Liver (tissue), 9 donors: ENCODE measurements around the gene ZAP70. TPM values are rescaled to one million over a fixed set of nuclear protein-coding genes. Genes with fewer than 3 reads are reported as not detected.

Source experiments
- DNase-seq: peaks from one replicate; pipeline ENCODE4 v3.0.0-alpha.2; 2017; ENCODE audit warnings: low spot score
- H3K27ac ChIP-seq, 2 donors: one replicate each; pipeline ENCODE4 v1.7.0; 2013; ENCODE audit warnings: inconsistent platforms in 2 of 2, low read length in 2 of 2, control low read depth in 1 of 2, low read depth in 1 of 2, mild to moderate bottlenecking in 1 of 2
- H3K27me3 ChIP-seq, 4 donors: one replicate each; pipeline versions ENCODE4 v1.6.1 to v1.7.0; 2013; ENCODE audit warnings: low read length in 3 of 4, inconsistent platforms in 1 of 4, mild to moderate bottlenecking in 1 of 4, moderate library complexity in 1 of 4; ENCODE audit not compliant: control insufficient read depth in 4 of 4, insufficient read depth in 4 of 4
- H3K36me3 ChIP-seq, 4 donors: one replicate each; pipeline versions ENCODE4 v1.6.1 to v1.7.0; 2013; ENCODE audit warnings: low read length in 3 of 4, mild to moderate bottlenecking in 3 of 4, low read depth in 1 of 4, moderate library complexity in 1 of 4; ENCODE audit not compliant: control insufficient read depth in 4 of 4, insufficient read depth in 3 of 4
- H3K4me1 ChIP-seq, 4 donors: one replicate each; pipeline versions ENCODE4 v1.6.1 to v1.7.0; 2013; ENCODE audit warnings: low read length in 3 of 4, mild to moderate bottlenecking in 3 of 4, moderate library complexity in 1 of 4; ENCODE audit not compliant: control insufficient read depth in 4 of 4, insufficient read depth in 4 of 4
- H3K4me3 ChIP-seq, 3 donors: one replicate each; pipeline versions ENCODE4 v1.6.1 to v1.7.0; 2013; ENCODE audit warnings: low read length in 3 of 3, control low read depth in 1 of 3, low read depth in 1 of 3, mild to moderate bottlenecking in 1 of 3
- H3K9ac ChIP-seq, 2 donors: one replicate each; pipeline ENCODE4 v1.7.0; 2013; ENCODE audit warnings: low read length in 2 of 2, mild to moderate bottlenecking in 2 of 2, moderate library complexity in 2 of 2, control low read depth in 1 of 2, low read depth in 1 of 2
- H3K9me3 ChIP-seq, 4 donors: one replicate each; pipeline versions ENCODE4 v1.6.1 to v1.7.0; 2013; ENCODE audit warnings: low read length in 3 of 4; ENCODE audit not compliant: control insufficient read depth in 4 of 4
- EGR1 ChIP-seq, 2 donors: IDR thresholded peaks; 2 replicates each; pipeline ENCODE4 v1.6.1; 2016 to 2018; ENCODE audit warnings: antibody characterized with exemption in 2 of 2, low read depth in 2 of 2
- FOXA2 ChIP-seq: IDR thresholded peaks from 2 replicates; pipeline ENCODE4 v1.6.1; 2016; ENCODE audit warnings: antibody characterized with exemption
- GABPA ChIP-seq, 2 donors: IDR thresholded peaks in 1 of 2; conservative IDR thresholded peaks in 1 of 2; 2 replicates each; pipeline ENCODE4 v1.6.1; 2016; ENCODE audit warnings: antibody characterized with exemption in 2 of 2, mild to moderate bottlenecking in 1 of 2, moderate library complexity in 1 of 2
- HNF4A ChIP-seq, 2 donors: conservative IDR thresholded peaks; 2 replicates each; pipeline ENCODE4 v1.6.1; 2016; ENCODE audit warnings: antibody characterized with exemption in 2 of 2, mild to moderate bottlenecking in 2 of 2
- RAD21 ChIP-seq, 2 donors: IDR thresholded peaks; 2 replicates each; pipeline ENCODE4 v1.6.1; 2016; ENCODE audit warnings: antibody characterized with exemption in 2 of 2, mild to moderate bottlenecking in 2 of 2
- REST ChIP-seq: IDR thresholded peaks from 2 replicates; pipeline ENCODE4 v1.6.1; 2016; ENCODE audit warnings: antibody characterized with exemption, mild to moderate bottlenecking
- RXRA ChIP-seq, 2 donors: IDR thresholded peaks; 2 replicates each; pipeline ENCODE4 v1.6.1; 2017 to 2018; ENCODE audit warnings: antibody characterized with exemption in 2 of 2, mild to moderate bottlenecking in 1 of 2
- SP1 ChIP-seq: IDR thresholded peaks from 2 replicates; pipeline ENCODE4 v1.6.1; 2018; ENCODE audit warnings: antibody characterized with exemption, mild to moderate bottlenecking
- TAF1 ChIP-seq: conservative IDR thresholded peaks from 2 replicates; pipeline ENCODE4 v1.6.1; 2016; ENCODE audit warnings: antibody characterized with exemption, mild to moderate bottlenecking
- YY1 ChIP-seq: IDR thresholded peaks from 2 replicates; pipeline ENCODE4 v1.6.1; 2016; ENCODE audit warnings: antibody characterized with exemption, mild to moderate bottlenecking
- ZBTB33 ChIP-seq: IDR thresholded peaks from 2 replicates; pipeline ENCODE4 v1.6.1; 2016; ENCODE audit warnings: antibody characterized with exemption
- WGBS: extraction: QIAGEN DNeasy Blood & Tissue Kit; methylation state at CpG from one replicate; pipeline ENCODE4 v1.1.7; 2013; 5-methylcytosine and 5-hydroxymethylcytosine counted together
- polyA plus RNA-seq, 2 donors: library from polyadenylated mRNA; stranded (reverse) in 1 of 2; unstranded in 1 of 2; fragments of 200-250 nt in 1 of 2; fragments of >200 nt in 1 of 2; fragmentation: Nextera tagmentation in 1 of 2; extraction: Ambion mirVana in 1 of 2; gene quantifications; one replicate each; pipeline versions ENCODE4 v1.2.1 to v1.2.3, GENCODE V29; 2013 to 2015
- total RNA-seq, 2 donors: library from RNA; depleted of rRNA; stranded (reverse); fragments of >200 nt; gene quantifications; one replicate each; pipeline ENCODE4 v1.2.3, GENCODE V29; 2014
- TF ChIP-seq, protein P1 (sequence below): fragments of 150-350 bp; IDR thresholded peaks from 2 replicates; pipeline ENCODE4 v1.5.1; 2017; ENCODE audit warnings: improper control_type of control experiment, low read depth, low read length; ENCODE audit not compliant: missing input control
- TF ChIP-seq, protein P2 (sequence below): IDR thresholded peaks from 2 replicates; pipeline ENCODE4 v1.6.1; 2016; ENCODE audit warnings: antibody characterized with exemption
- donor health status: healthy.
- donor health status: healthy.
- donor health status: healthy.
- donor health status: healthy.
- donor health status: healthy.

The ZAP70 gene
- total and polyA plus RNA-seq, 4 donors, result 1.2 to 4.9 (median 1.4) TPM

- H3K4me1 ChIP-seq, result no peaks in the 10 kb centered on the region
- no peaks in the 10 kb centered on the region for H3K27me3 ChIP-seq
- H3K9ac ChIP-seq, result no peak overlapping the region
- no peak overlapping the region for H3K4me3 ChIP-seq
- DNase-seq, result no peak
- H3K27ac ChIP-seq, result no peak overlapping the region
- TF ChIP-seq EGR1 (IDR thresholded peaks at IDR 0.05; ENCODE audit: low read depth in 2 of 2) (no peak), SP1 (no peak), RAD21 (IDR thresholded peaks at IDR 0.05) (no peak), GABPA (IDR thresholded peaks at IDR 0.05 in 1 of 2, conservative IDR thresholded peaks at IDR 0.05 in 1 of 2) (no peak), ZBTB33 (no peak), RXRA (IDR thresholded peaks at IDR 0.05) (no peak), FOXA2 (no peak), TAF1 (no peak), YY1 (no peak), REST (no peak), HNF4A (conservative IDR thresholded peaks at IDR 0.05) (no peak)
- TF ChIP-seq, protein P1, sequence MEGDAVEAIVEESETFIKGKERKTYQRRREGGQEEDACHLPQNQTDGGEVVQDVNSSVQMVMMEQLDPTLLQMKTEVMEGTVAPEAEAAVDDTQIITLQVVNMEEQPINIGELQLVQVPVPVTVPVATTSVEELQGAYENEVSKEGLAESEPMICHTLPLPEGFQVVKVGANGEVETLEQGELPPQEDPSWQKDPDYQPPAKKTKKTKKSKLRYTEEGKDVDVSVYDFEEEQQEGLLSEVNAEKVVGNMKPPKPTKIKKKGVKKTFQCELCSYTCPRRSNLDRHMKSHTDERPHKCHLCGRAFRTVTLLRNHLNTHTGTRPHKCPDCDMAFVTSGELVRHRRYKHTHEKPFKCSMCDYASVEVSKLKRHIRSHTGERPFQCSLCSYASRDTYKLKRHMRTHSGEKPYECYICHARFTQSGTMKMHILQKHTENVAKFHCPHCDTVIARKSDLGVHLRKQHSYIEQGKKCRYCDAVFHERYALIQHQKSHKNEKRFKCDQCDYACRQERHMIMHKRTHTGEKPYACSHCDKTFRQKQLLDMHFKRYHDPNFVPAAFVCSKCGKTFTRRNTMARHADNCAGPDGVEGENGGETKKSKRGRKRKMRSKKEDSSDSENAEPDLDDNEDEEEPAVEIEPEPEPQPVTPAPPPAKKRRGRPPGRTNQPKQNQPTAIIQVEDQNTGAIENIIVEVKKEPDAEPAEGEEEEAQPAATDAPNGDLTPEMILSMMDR, result no peak
- TF ChIP-seq, protein P2, sequence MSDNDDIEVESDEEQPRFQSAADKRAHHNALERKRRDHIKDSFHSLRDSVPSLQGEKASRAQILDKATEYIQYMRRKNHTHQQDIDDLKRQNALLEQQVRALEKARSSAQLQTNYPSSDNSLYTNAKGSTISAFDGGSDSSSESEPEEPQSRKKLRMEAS, result no peak
- WGBS, result 83% methylated on average over 8 of the region's 8 CpGs
- H3K9me3 ChIP-seq, result no peaks in the 10 kb centered on the region
- no peaks in the 10 kb centered on the region for H3K36me3 ChIP-seq
Measured at GRCh38 chr2:97673915-97674283, 39.5 kb upstream of the ZAP70 start.

DNA sequence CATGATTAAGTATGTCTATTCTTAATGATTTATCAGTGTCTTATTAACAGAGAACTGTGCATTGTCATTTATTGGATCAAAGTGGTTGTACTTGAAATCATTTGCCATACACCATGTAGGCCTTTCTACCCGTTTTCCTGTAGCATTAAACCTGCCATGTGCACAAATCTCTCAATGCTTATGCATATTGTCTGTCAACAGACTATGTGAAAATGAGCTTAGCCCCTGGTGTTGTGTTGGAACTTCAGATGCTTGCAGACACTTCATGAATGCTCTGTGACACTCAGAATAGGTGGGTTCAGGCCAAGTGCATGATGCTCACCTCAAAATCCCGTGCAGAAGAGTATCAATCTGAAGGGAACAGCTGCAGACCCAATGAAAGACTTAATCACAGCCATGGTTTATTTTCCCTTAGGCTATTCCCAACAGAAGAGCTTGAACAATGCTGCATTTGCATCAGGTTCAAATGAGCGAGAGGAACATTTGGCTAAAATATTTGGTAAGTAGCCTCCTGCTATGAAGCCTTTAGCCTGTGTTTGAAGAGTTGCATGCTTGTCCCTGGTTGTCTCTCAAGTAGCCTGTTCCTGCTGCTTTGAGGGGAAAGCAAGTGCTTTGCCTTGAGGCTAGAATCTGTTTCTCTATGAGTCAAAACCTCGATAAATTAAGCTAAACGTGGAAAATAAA is 37.8 kb upstream of the ZAP70 start:
- DNase-seq, result no peak

More for the DNA sequence above, 37.8 kb upstream of the ZAP70 start:
- Histone ChIP-seq H3K27ac (no peak overlapping the region), H3K27me3 (no peaks in the 10 kb centered on the region), H3K4me1 (no peaks in the 10 kb centered on the region), H3K4me3 (no peak overlapping the region), H3K36me3 (no peaks in the 10 kb centered on the region), H3K9ac (no peak overlapping the region), H3K9me3 (no peaks in the 10 kb centered on the region)
- 91% methylated on average over 5 of the region's 5 CpGs for WGBS
- TF ChIP-seq, protein P1, result no peak
